Stomach smooth muscle (tissue), 2 donors: Measurements from ENCODE around the gene ADGRL3.
"Not testable (repeated sequence)": the region's sequence is repeated elsewhere in the genome, so short reads cannot be mapped to it uniquely, and the experiment has no call there.

Experiments
- H3K27ac ChIP-seq: one replicate; pipeline ENCODE4 v1.7.0; 2013; ENCODE audit warnings: mild to moderate bottlenecking, low read length, inconsistent platforms
- H3K27me3 ChIP-seq, 2 donors: one replicate each; pipeline ENCODE4 v1.7.0; 2013; ENCODE audit warnings: low read length in 2 of 2; ENCODE audit not compliant: insufficient read depth in 2 of 2, control insufficient read depth in 1 of 2
- H3K36me3 ChIP-seq, 2 donors: one replicate each; pipeline ENCODE4 v1.7.0; 2013; ENCODE audit warnings: low read length in 2 of 2; ENCODE audit not compliant: control insufficient read depth in 2 of 2, insufficient read depth in 2 of 2
- H3K4me1 ChIP-seq: one replicate; pipeline ENCODE4 v1.7.0; 2013; ENCODE audit warnings: low read length; ENCODE audit not compliant: control insufficient read depth, insufficient read depth
- H3K4me3 ChIP-seq, 2 donors: one replicate each; pipeline ENCODE4 v1.7.0; 2013; ENCODE audit warnings: low read length in 2 of 2
- H3K9ac ChIP-seq, 2 donors: one replicate each; pipeline ENCODE4 v1.7.0; 2013; ENCODE audit warnings: low read length in 2 of 2, mild to moderate bottlenecking in 1 of 2
- H3K9me3 ChIP-seq, 2 donors: one replicate each; pipeline ENCODE4 v1.7.0; 2013; ENCODE audit warnings: low read length in 2 of 2; ENCODE audit not compliant: control insufficient read depth in 2 of 2
- donor health status: healthy.
- donor health status: Pancreatic carcinoma.

The ADGRL3 gene

GRCh38 chr4:61336488-61336887, 136.4 kb downstream of the ADGRL3 start:
- no peaks in the 10 kb centered on the region for H3K27me3 ChIP-seq
- no peak overlapping the region for H3K4me3 ChIP-seq

GRCh38 chr4:61336916-61337315, 136.8 kb downstream of the ADGRL3 start:
- H3K4me1 ChIP-seq: no peaks in the 10 kb centered on the region
- no peak overlapping the region for H3K9ac ChIP-seq
- H3K27ac ChIP-seq: no peak overlapping the region
- no peaks in the 10 kb centered on the region for H3K36me3 ChIP-seq
- no peaks in the 10 kb centered on the region for H3K9me3 ChIP-seq
- no peak overlapping the region for H3K4me3 ChIP-seq
- H3K27me3 ChIP-seq: no peaks in the 10 kb centered on the region

More at GRCh38 chr4:61336488-61336887, 136.4 kb downstream of the ADGRL3 start:
- Histone ChIP-seq H3K27ac (no peak overlapping the region), H3K9me3 (no peaks in the 10 kb centered on the region), H3K36me3 (no peaks in the 10 kb centered on the region), H3K9ac (no peak overlapping the region), H3K4me1 (no peaks in the 10 kb centered on the region)

GRCh38 chr4:61342061-61342460, 141.9 kb downstream of the ADGRL3 start:
- no peak overlapping the region for H3K27ac ChIP-seq

GRCh38 chr4:61350932-61351331, 150.8 kb downstream of the ADGRL3 start:
- Histone ChIP-seq H3K9me3 (no peaks in the 10 kb centered on the region), H3K36me3 (no peaks in the 10 kb centered on the region), H3K4me1 (no peaks in the 10 kb centered on the region), H3K27me3 (no peaks in the 10 kb centered on the region), H3K27ac (no peak overlapping the region), H3K4me3 (no peak overlapping the region), H3K9ac (no peak overlapping the region)

More at GRCh38 chr4:61342061-61342460, 141.9 kb downstream of the ADGRL3 start:
- Histone ChIP-seq H3K4me1 (no peaks in the 10 kb centered on the region), H3K9ac (no peak overlapping the region), H3K36me3 (no peaks in the 10 kb centered on the region), H3K9me3 (no peaks in the 10 kb centered on the region), H3K27me3 (no peaks in the 10 kb centered on the region), H3K4me3 (no peak overlapping the region)

- Histone ChIP-seq H3K9ac (no peak overlapping the region), H3K36me3 (no peaks in the 10 kb centered on the region), H3K4me1 (no peaks in the 10 kb centered on the region), H3K9me3 (no peaks in the 10 kb centered on the region), H3K27me3 (no peaks in the 10 kb centered on the region), H3K27ac (no peak overlapping the region), H3K4me3 (no peak overlapping the region)
Measured at GRCh38 chr4:61356696-61357095, 156.6 kb downstream of the ADGRL3 start.

GRCh38 chr4:61359301-61359700, 159.2 kb downstream of the ADGRL3 start:
- no peaks in the 10 kb centered on the region for H3K36me3 ChIP-seq
- no peaks in the 10 kb centered on the region for H3K27me3 ChIP-seq
- no peak overlapping the region for H3K4me3 ChIP-seq
- H3K27ac ChIP-seq: no peak overlapping the region
- H3K4me1 ChIP-seq: no peaks in the 10 kb centered on the region
- no peaks in the 10 kb centered on the region for H3K9me3 ChIP-seq
- no peak overlapping the region for H3K9ac ChIP-seq

- H3K9ac ChIP-seq, H3K36me3 ChIP-seq, H3K27ac ChIP-seq, H3K4me1 ChIP-seq, H3K27me3 ChIP-seq, H3K9me3 ChIP-seq, H3K4me3 ChIP-seq: not testable (repeated sequence)
Measured at GRCh38 chr4:61372817-61373216, 172.7 kb downstream of the ADGRL3 start.

- Histone ChIP-seq H3K27me3 (no peaks in the 10 kb centered on the region), H3K36me3 (no peaks in the 10 kb centered on the region), H3K4me1 (no peaks in the 10 kb centered on the region), H3K27ac (no peak overlapping the region), H3K4me3 (no peak overlapping the region), H3K9ac (no peak overlapping the region), H3K9me3 (no peaks in the 10 kb centered on the region)
Measured at GRCh38 chr4:61373901-61374440, 173.8 kb downstream of the ADGRL3 start.

- Histone ChIP-seq H3K27ac (no peak overlapping the region), H3K36me3 (no peaks in the 10 kb centered on the region), H3K27me3 (no peaks in the 10 kb centered on the region), H3K4me1 (no peaks in the 10 kb centered on the region), H3K9me3 (no peaks in the 10 kb centered on the region), H3K4me3 (no peak overlapping the region), H3K9ac (no peak overlapping the region)
Measured at GRCh38 chr4:61374447-61374891, 174.3 kb downstream of the ADGRL3 start.

GRCh38 chr4:61375301-61375700, 175.2 kb downstream of the ADGRL3 start:
- no peaks in the 10 kb centered on the region for H3K9me3 ChIP-seq
- H3K27me3 ChIP-seq: no peaks in the 10 kb centered on the region
- H3K27ac ChIP-seq: no peak overlapping the region
- H3K4me3 ChIP-seq: no peak overlapping the region
- no peaks in the 10 kb centered on the region for H3K4me1 ChIP-seq
- no peaks in the 10 kb centered on the region for H3K36me3 ChIP-seq
- no peak overlapping the region for H3K9ac ChIP-seq

GRCh38 chr4:61376301-61376700, 176.2 kb downstream of the ADGRL3 start:
- Histone ChIP-seq H3K4me3 (no peak overlapping the region), H3K9ac (no peak overlapping the region), H3K4me1 (no peaks in the 10 kb centered on the region), H3K27ac (no peak overlapping the region), H3K27me3 (no peaks in the 10 kb centered on the region), H3K36me3 (no peaks in the 10 kb centered on the region), H3K9me3 (no peaks in the 10 kb centered on the region)
